ENCODE data around the gene CRTC1.
A peak's percentile ranks its signal among the peaks of the same experiment; 100 is the strongest.
"Not testable (repeated sequence)": the region's sequence is repeated elsewhere in the genome, so short reads cannot be mapped to it uniquely, and the experiment has no call there.

Gene CRTC1

GRCh38 chr19:18731562-18732008, 48.1 kb downstream of the CRTC1 start:
- H3K4me3 ChIP-seq (replicated peaks; ENCODE audit: low read depth, low read length), result no peak overlapping the region
- no peak for TF ChIP-seq CTCF (IDR thresholded peaks at IDR 0.05; ENCODE audit: low read depth, low read length, missing control alignments)
- DNase-seq (ENCODE audit: extremely low read depth, low read depth), result no peak

- peak; percentile 22 for DNase-seq (ENCODE audit: extremely low read depth, low read depth)
- no peak for TF ChIP-seq CTCF (IDR thresholded peaks at IDR 0.05; ENCODE audit: low read depth, low read length, missing control alignments)
- H3K4me3 ChIP-seq (replicated peaks; ENCODE audit: low read depth, low read length), result no peak overlapping the region
These were observed 49.7 kb downstream of the CRTC1 start for GRCh38 chr19:18733196-18733647.

GRCh38 chr19:18733762-18734332, 50.4 kb downstream of the CRTC1 start:
- not testable (repeated sequence) for DNase-seq (ENCODE audit: extremely low read depth, low read depth); H3K4me3 ChIP-seq (replicated peaks; ENCODE audit: low read depth, low read length)

- DNase-seq (ENCODE audit: extremely low read depth, low read depth), result no peak
- no peak for TF ChIP-seq CTCF (IDR thresholded peaks at IDR 0.05; ENCODE audit: low read depth, low read length, missing control alignments)
- H3K4me3 ChIP-seq (replicated peaks; ENCODE audit: low read depth, low read length), result no peak overlapping the region
These were observed 51.8 kb downstream of the CRTC1 start for GRCh38 chr19:18735324-18735723.

- no peak for DNase-seq (ENCODE audit: extremely low read depth, low read depth)
- no peak overlapping the region for H3K4me3 ChIP-seq (replicated peaks; ENCODE audit: low read depth, low read length)
- TF ChIP-seq CTCF (IDR thresholded peaks at IDR 0.05; ENCODE audit: low read depth, low read length, missing control alignments), result no peak
These were observed 52.3 kb downstream of the CRTC1 start for GRCh38 chr19:18735752-18736151.

- TF ChIP-seq CTCF (IDR thresholded peaks at IDR 0.05; ENCODE audit: low read depth, low read length, missing control alignments), result no peak
- H3K4me3 ChIP-seq (replicated peaks; ENCODE audit: low read depth, low read length), result no peak overlapping the region
- no peak for DNase-seq (ENCODE audit: extremely low read depth, low read depth)
These were observed 53.2 kb downstream of the CRTC1 start for GRCh38 chr19:18736415-18737336.

GRCh38 chr19:18737337-18737953, 54.0 kb downstream of the CRTC1 start:
- TF ChIP-seq CTCF (IDR thresholded peaks at IDR 0.05; ENCODE audit: low read depth, low read length, missing control alignments), result no peak
- no peak overlapping the region for H3K4me3 ChIP-seq (replicated peaks; ENCODE audit: low read depth, low read length)
- peak; percentile 24 for DNase-seq (ENCODE audit: extremely low read depth, low read depth)

All from HFF-Myc (cell line).